WTC11 (cell line): Measurements from ENCODE around the gene OASL.

Source experiments
- CREB1 ChIP-seq: sonication (generic); formaldehyde crosslinking; IDR thresholded peaks from 2 replicates; pipeline ENCODE4 v1.8.0; 2023; ENCODE audit warnings: mild to moderate bottlenecking, missing genetic modification reagents
- CREM ChIP-seq: sonication (generic); formaldehyde crosslinking; IDR thresholded peaks from 2 replicates; pipeline ENCODE4 v1.8.1; 2022; ENCODE audit warnings: mild to moderate bottlenecking, missing genetic modification reagents, moderate library complexity
- ELF4 ChIP-seq: sonication (generic); formaldehyde crosslinking; IDR thresholded peaks from 2 replicates; pipeline ENCODE4 v1.8.1; 2022; ENCODE audit warnings: low read depth, mild to moderate bottlenecking, moderate library complexity, missing genetic modification reagents
- JUN ChIP-seq: sonication (generic); formaldehyde crosslinking; IDR thresholded peaks from 2 replicates; pipeline ENCODE4 v1.8.0; 2023; ENCODE audit warnings: mild to moderate bottlenecking, missing genetic modification reagents
- MXD4 ChIP-seq: fragments of 250-450 bp; sonication (Bioruptor Pico); IDR thresholded peaks from 2 replicates; pipeline ENCODE4 v1.8.0; 2021; ENCODE audit warnings: mild to moderate bottlenecking, moderate library complexity, borderline replicate concordance
- SP1 ChIP-seq: sonication (generic); formaldehyde crosslinking; conservative IDR thresholded peaks from 2 replicates; pipeline ENCODE4 v1.8.1; 2022; ENCODE audit warnings: missing genetic modification reagents
- ZNF138 ChIP-seq: sonication (generic); formaldehyde crosslinking; conservative IDR thresholded peaks from 2 replicates; pipeline ENCODE4 v1.8.1; 2022; ENCODE audit warnings: mild to moderate bottlenecking, moderate library complexity, missing genetic modification reagents
- TF ChIP-seq, protein P1 (sequence below): fragments of 200-600 bp; IDR thresholded peaks from 2 replicates; pipeline ENCODE4 v1.8.0; 2022; ENCODE audit warnings: antibody characterized with exemption
- TF ChIP-seq, protein P2 (sequence below): sonication (generic); formaldehyde crosslinking; IDR thresholded peaks from 2 replicates; pipeline ENCODE4 v1.8.0; 2023; ENCODE audit warnings: missing genetic modification reagents, mild to moderate bottlenecking, borderline replicate concordance
- TF ChIP-seq, protein P3 (sequence below): sonication (generic); formaldehyde crosslinking; IDR thresholded peaks from 2 replicates; pipeline ENCODE4 v1.8.0; 2022; ENCODE audit warnings: mild to moderate bottlenecking, missing genetic modification reagents
- TF ChIP-seq, protein P4 (sequence below): sonication (generic); formaldehyde crosslinking; IDR thresholded peaks from 2 replicates; pipeline ENCODE4 v1.8.1; 2022; ENCODE audit warnings: low read depth, missing genetic modification reagents, borderline replicate concordance
- TF ChIP-seq, protein P5 (sequence below): fragments of 250-450 bp; sonication (Bioruptor Pico); conservative IDR thresholded peaks from 2 replicates; pipeline ENCODE4 v1.9.0; 2021; ENCODE audit warnings: mild to moderate bottlenecking
- TF ChIP-seq, protein P6 (sequence below): sonication (generic); formaldehyde crosslinking; IDR thresholded peaks from 2 replicates; pipeline ENCODE4 v1.8.1; 2022; ENCODE audit warnings: low read depth, mild to moderate bottlenecking, moderate library complexity, missing genetic modification reagents, borderline replicate concordance

DNA sequence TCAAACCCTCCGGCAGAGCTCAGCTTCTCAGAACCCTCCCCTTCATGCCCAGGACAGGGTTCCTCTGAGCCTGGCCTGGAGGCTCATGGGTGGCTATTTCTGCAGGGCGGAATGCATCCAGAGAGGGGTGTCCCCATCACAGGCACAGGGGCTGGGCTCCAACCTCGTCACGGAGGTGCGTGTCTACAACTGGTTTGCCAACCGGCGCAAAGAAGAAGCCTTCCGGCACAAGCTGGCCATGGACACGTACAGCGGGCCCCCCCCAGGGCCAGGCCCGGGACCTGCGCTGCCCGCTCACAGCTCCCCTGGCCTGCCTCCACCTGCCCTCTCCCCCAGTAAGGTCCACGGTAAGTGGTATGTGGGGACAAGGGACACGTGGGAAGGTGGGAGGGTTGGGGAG is 45.0 kb downstream of the OASL start:
- TF ChIP-seq, protein P1, sequence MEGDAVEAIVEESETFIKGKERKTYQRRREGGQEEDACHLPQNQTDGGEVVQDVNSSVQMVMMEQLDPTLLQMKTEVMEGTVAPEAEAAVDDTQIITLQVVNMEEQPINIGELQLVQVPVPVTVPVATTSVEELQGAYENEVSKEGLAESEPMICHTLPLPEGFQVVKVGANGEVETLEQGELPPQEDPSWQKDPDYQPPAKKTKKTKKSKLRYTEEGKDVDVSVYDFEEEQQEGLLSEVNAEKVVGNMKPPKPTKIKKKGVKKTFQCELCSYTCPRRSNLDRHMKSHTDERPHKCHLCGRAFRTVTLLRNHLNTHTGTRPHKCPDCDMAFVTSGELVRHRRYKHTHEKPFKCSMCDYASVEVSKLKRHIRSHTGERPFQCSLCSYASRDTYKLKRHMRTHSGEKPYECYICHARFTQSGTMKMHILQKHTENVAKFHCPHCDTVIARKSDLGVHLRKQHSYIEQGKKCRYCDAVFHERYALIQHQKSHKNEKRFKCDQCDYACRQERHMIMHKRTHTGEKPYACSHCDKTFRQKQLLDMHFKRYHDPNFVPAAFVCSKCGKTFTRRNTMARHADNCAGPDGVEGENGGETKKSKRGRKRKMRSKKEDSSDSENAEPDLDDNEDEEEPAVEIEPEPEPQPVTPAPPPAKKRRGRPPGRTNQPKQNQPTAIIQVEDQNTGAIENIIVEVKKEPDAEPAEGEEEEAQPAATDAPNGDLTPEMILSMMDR = no peak
- no peak for TF ChIP-seq JUN (CRISPR knock-in tag)
- TF ChIP-seq, protein P2, sequence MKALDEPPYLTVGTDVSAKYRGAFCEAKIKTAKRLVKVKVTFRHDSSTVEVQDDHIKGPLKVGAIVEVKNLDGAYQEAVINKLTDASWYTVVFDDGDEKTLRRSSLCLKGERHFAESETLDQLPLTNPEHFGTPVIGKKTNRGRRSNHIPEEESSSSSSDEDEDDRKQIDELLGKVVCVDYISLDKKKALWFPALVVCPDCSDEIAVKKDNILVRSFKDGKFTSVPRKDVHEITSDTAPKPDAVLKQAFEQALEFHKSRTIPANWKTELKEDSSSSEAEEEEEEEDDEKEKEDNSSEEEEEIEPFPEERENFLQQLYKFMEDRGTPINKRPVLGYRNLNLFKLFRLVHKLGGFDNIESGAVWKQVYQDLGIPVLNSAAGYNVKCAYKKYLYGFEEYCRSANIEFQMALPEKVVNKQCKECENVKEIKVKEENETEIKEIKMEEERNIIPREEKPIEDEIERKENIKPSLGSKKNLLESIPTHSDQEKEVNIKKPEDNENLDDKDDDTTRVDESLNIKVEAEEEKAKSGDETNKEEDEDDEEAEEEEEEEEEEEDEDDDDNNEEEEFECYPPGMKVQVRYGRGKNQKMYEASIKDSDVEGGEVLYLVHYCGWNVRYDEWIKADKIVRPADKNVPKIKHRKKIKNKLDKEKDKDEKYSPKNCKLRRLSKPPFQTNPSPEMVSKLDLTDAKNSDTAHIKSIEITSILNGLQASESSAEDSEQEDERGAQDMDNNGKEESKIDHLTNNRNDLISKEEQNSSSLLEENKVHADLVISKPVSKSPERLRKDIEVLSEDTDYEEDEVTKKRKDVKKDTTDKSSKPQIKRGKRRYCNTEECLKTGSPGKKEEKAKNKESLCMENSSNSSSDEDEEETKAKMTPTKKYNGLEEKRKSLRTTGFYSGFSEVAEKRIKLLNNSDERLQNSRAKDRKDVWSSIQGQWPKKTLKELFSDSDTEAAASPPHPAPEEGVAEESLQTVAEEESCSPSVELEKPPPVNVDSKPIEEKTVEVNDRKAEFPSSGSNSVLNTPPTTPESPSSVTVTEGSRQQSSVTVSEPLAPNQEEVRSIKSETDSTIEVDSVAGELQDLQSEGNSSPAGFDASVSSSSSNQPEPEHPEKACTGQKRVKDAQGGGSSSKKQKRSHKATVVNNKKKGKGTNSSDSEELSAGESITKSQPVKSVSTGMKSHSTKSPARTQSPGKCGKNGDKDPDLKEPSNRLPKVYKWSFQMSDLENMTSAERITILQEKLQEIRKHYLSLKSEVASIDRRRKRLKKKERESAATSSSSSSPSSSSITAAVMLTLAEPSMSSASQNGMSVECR = no peak
- TF ChIP-seq, protein P3, sequence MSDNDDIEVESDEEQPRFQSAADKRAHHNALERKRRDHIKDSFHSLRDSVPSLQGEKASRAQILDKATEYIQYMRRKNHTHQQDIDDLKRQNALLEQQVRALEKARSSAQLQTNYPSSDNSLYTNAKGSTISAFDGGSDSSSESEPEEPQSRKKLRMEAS = no peak
- no peak for TF ChIP-seq MXD4 (CRISPR knock-in tag)
- no peak for TF ChIP-seq CREB1 (CRISPR knock-in tag)
- no peak for TF ChIP-seq SP1 (CRISPR knock-in tag)
- TF ChIP-seq ELF4 (CRISPR knock-in tag) = no peak
- TF ChIP-seq CREM (CRISPR knock-in tag) = no peak
- TF ChIP-seq, protein P4, sequence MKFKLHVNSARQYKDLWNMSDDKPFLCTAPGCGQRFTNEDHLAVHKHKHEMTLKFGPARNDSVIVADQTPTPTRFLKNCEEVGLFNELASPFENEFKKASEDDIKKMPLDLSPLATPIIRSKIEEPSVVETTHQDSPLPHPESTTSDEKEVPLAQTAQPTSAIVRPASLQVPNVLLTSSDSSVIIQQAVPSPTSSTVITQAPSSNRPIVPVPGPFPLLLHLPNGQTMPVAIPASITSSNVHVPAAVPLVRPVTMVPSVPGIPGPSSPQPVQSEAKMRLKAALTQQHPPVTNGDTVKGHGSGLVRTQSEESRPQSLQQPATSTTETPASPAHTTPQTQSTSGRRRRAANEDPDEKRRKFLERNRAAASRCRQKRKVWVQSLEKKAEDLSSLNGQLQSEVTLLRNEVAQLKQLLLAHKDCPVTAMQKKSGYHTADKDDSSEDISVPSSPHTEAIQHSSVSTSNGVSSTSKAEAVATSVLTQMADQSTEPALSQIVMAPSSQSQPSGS (CRISPR knock-in tag) = no peak
- no peak for TF ChIP-seq ZNF138 (CRISPR knock-in tag)
- TF ChIP-seq, protein P5, sequence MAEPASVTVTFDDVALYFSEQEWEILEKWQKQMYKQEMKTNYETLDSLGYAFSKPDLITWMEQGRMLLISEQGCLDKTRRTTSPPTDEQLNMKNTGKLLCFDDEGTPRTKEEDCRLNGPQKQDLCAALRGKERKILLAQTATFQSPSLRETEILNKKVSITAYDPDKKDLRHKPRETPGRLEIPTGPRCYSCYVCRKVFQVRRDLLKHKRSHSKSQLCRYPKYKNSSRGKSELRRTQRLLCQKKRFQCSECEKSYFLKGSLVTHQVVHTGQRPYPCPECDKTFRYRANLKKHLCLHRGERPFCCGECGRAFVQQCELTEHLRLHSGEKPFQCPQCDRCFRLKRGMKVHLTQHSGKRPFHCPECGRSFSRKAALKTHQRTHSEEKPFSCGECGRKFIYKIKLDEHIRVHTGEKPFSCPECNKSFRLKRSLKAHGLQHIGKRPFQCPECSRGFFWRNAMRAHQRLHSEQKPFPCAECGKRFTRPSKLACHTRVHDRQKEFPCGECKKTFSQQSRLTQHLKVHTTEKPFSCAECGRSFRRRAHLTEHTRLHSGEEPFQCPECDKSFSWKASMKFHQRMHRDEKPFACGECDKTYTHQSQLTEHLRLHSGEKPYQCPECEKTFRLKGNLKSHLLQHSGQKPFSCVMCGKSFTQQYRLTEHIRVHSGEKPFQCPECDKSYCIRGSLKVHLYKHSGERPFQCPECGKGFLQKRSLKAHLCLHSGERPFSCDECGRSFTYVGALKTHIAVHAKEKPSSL (CRISPR knock-in tag) = no peak
- TF ChIP-seq, protein P6, sequence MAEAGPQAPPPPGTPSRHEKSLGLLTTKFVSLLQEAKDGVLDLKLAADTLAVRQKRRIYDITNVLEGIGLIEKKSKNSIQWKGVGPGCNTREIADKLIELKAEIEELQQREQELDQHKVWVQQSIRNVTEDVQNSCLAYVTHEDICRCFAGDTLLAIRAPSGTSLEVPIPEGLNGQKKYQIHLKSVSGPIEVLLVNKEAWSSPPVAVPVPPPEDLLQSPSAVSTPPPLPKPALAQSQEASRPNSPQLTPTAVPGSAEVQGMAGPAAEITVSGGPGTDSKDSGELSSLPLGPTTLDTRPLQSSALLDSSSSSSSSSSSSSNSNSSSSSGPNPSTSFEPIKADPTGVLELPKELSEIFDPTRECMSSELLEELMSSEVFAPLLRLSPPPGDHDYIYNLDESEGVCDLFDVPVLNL = no peak
